Stimulated activated CD4-positive, alpha-beta T cell treated with anti-CD3 and anti-CD28 coated beads, Interleukin-12 subunit alpha, Interleukin-12 subunit beta, amount 100 ng/mL, for 4 hours (primary cell): Measurements from ENCODE around the gene ING3.

Source experiments
- DNase-seq: peaks from one replicate; pipeline ENCODE4 v3.0.0-alpha.2; 2020

ING3 gene

GRCh38 chr7:120990468-120991118, 40.0 kb downstream of the ING3 start:
- no peak for DNase-seq

GRCh38 chr7:120991161-120991560, 40.6 kb downstream of the ING3 start:
- no peak for DNase-seq

GRCh38 chr7:120991581-120991980, 41.0 kb downstream of the ING3 start:
- no peak for DNase-seq

GRCh38 chr7:120992272-120992964, 41.8 kb downstream of the ING3 start:
- no peak for DNase-seq

GRCh38 chr7:120992965-120993494, 42.5 kb downstream of the ING3 start:
- no peak for DNase-seq

GRCh38 chr7:120993553-120994191, 43.1 kb downstream of the ING3 start:
- no peak for DNase-seq

- no peak for DNase-seq
Observed at GRCh38 chr7:120994512-120995410, 44.2 kb downstream of the ING3 start.

GRCh38 chr7:120995654-120996053, 45.1 kb downstream of the ING3 start:
- DNase-seq = no peak

- DNase-seq = no peak
Observed at GRCh38 chr7:120996333-120996987, 45.9 kb downstream of the ING3 start.

GRCh38 chr7:120996988-120997345, 46.4 kb downstream of the ING3 start:
- no peak for DNase-seq

- no peak for DNase-seq
Observed at GRCh38 chr7:120997882-120998474, 47.4 kb downstream of the ING3 start.

- DNase-seq = no peak
Observed at GRCh38 chr7:120998520-120998919, 47.9 kb downstream of the ING3 start.

- no peak for DNase-seq
Observed at GRCh38 chr7:120998996-120999565, 48.5 kb downstream of the ING3 start.

- no peak for DNase-seq
Observed at GRCh38 chr7:121000081-121000983, 49.8 kb downstream of the ING3 start.

- no peak for DNase-seq
Observed at GRCh38 chr7:121001234-121001906, 50.8 kb downstream of the ING3 start.

GRCh38 chr7:121002048-121002756, 51.6 kb downstream of the ING3 start:
- DNase-seq = no peak

- no peak for DNase-seq
Observed at GRCh38 chr7:121002757-121003200, 52.2 kb downstream of the ING3 start.

GRCh38 chr7:121003986-121004685, 53.6 kb downstream of the ING3 start:
- no peak for DNase-seq
